ENCODE data around the gene IL17REL. TPM values are rescaled to one million over a fixed set of nuclear protein-coding genes. Genes with fewer than 3 reads are reported as not detected.

The IL17REL gene
- total and polyA plus RNA-seq, 5 donors from 2014 or later: 0.07 to 0.57 TPM; not detected in 3

GRCh38 chr22:49968831-49969661, 43.5 kb downstream of the IL17REL start:
- H3K27ac Mint-ChIP-seq: peak overlapping the region in 1 of 3 donors; percentile 38
- no peaks in the 10 kb centered on the region for H3K9me3 Mint-ChIP-seq
- no peaks in the 10 kb centered on the region for H3K36me3 Mint-ChIP-seq
- Histone ChIP-seq H3K9me3 (ENCODE audit: control insufficient read depth in 2 of 2, low read length in 2 of 2) (no peaks in the 10 kb centered on the region), H3K27me3 (ENCODE audit: control insufficient read depth, insufficient read depth, low read length) (no peaks in the 10 kb centered on the region), H3K36me3 (ENCODE audit: control insufficient read depth, insufficient read depth, low read length) (no peaks in the 10 kb centered on the region), H3K27ac (ENCODE audit: insufficient read depth, low read length, poor library complexity, severe bottlenecking) (peak overlapping the region; percentile 80), H3K4me1 (ENCODE audit: control insufficient read depth, insufficient read depth, low read length, poor library complexity, severe bottlenecking) (peaks cover 52% of the 10 kb centered on the region), H3K4me3 (ENCODE audit: low read depth, low read length) (no peak overlapping the region)
- peaks cover 6% of the 10 kb centered on the region for H3K27me3 Mint-ChIP-seq
- peak overlapping the region in 1 of 4 donors; percentile 44 for H3K4me3 Mint-ChIP-seq
- DNase-seq: no peak
- H3K4me1 Mint-ChIP-seq: peaks cover under 1 to 38% (median 9%) of the 10 kb centered on the region in 4 donors
- no peak for ATAC-seq (ENCODE audit: low read depth in 2 of 2)

DNA sequence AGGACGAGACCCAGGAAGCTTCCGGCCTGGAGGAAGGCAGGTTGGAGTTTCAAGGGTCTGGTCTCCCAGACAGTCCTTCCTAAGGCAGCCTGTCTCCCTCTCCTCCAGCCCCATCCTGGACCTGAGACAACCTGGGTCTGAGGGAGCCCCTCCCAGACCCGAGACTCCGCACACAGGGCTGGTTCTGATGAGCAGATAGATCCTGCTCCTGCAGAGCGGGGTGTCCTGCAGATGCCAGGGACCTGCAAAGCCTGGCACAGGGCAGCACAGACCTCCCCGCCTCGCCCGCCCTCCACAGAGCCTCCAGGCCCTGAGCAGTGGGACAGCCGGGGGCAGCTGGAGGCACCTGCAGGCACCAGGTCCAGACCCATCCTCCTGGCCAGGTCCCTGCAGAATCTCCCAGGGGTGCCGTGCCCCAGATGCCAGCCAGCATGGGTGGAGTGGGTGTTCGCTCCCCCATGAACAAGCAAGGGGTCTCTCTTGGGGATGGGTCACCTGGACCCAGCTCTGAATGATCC, 44.2 kb downstream of the IL17REL start:
- Mint-ChIP-seq H3K27me3 (peaks cover 13% of the 10 kb centered on the region), H3K4me1 (peaks cover 5 to 44% (median 14%) of the 10 kb centered on the region in 4 donors), H3K27ac (peak overlapping the region in 1 of 3 donors; percentile 38), H3K36me3 (peaks cover 6% of the 10 kb centered on the region), H3K4me3 (peak overlapping the region in 1 of 4 donors; percentile 22), H3K9me3 (peaks cover 0 to 2% (median 0%) of the 10 kb centered on the region in 7 donors)
- ATAC-seq (ENCODE audit: low read depth in 2 of 2) (no peak), DNase-seq (no peak)
- Histone ChIP-seq H3K36me3 (ENCODE audit: control insufficient read depth, insufficient read depth, low read length) (peaks cover 5% of the 10 kb centered on the region), H3K4me1 (ENCODE audit: control insufficient read depth, insufficient read depth, low read length, poor library complexity, severe bottlenecking) (peaks cover 59% of the 10 kb centered on the region), H3K4me3 (ENCODE audit: low read depth, low read length) (no peak overlapping the region), H3K27me3 (ENCODE audit: control insufficient read depth, insufficient read depth, low read length) (no peaks in the 10 kb centered on the region), H3K27ac (ENCODE audit: insufficient read depth, low read length, poor library complexity, severe bottlenecking) (no peak overlapping the region), H3K9me3 (ENCODE audit: control insufficient read depth in 2 of 2, low read length in 2 of 2) (no peaks in the 10 kb centered on the region)

DNA sequence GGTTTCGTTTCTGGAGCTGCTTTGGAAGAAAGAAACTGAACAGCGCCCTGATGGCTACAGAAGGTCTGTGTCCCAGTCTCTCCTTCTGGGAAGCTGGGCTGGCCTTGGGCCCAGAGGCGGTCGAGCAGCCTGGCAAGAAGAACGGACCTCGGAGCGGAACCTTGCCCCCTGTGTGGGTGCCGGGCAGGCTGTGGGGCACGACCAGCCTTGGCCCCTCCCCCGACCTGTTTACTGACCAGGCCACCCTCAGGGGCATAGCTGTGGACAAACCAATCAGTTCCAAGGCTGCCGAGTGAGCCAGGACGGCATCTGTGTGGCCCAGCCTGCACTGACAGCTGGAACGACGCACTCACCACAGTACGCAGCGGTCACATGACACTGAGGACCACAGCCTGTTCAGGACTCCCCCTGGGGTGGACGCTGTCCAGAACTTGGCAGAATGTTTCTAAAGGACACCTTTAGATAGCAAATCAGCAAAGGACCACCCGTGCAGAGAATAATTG, 44.8 kb downstream of the IL17REL start:
- peak overlapping the region in 1 of 3 donors; percentile 76 for H3K27ac Mint-ChIP-seq
- H3K27ac ChIP-seq (ENCODE audit: insufficient read depth, low read length, poor library complexity, severe bottlenecking): peak overlapping the region; percentile 5
- peaks cover 5 to 48% (median 14%) of the 10 kb centered on the region in 4 donors for H3K4me1 Mint-ChIP-seq
- no peak for DNase-seq
- peaks cover 11% of the 10 kb centered on the region for H3K36me3 ChIP-seq (ENCODE audit: control insufficient read depth, insufficient read depth, low read length)
- H3K4me1 ChIP-seq (ENCODE audit: control insufficient read depth, insufficient read depth, low read length, poor library complexity, severe bottlenecking): peaks cover 65% of the 10 kb centered on the region
- H3K27me3 ChIP-seq (ENCODE audit: control insufficient read depth, insufficient read depth, low read length): no peaks in the 10 kb centered on the region
- no peak for ATAC-seq (ENCODE audit: low read depth in 2 of 2)
- H3K27me3 Mint-ChIP-seq: peaks cover 14% of the 10 kb centered on the region
- peak overlapping the region in 1 of 4 donors; percentile 22 for H3K4me3 Mint-ChIP-seq
- H3K4me3 ChIP-seq (ENCODE audit: low read depth, low read length): no peak overlapping the region
- H3K36me3 Mint-ChIP-seq: peaks cover 6% of the 10 kb centered on the region
- no peaks in the 10 kb centered on the region for H3K9me3 ChIP-seq (ENCODE audit: control insufficient read depth in 2 of 2, low read length in 2 of 2)
- H3K9me3 Mint-ChIP-seq: peaks cover 0 to 2% (median 0%) of the 10 kb centered on the region in 7 donors

GRCh38 chr22:49966774-49967705, 45.5 kb downstream of the IL17REL start:
- peaks cover 14% of the 10 kb centered on the region for H3K27me3 Mint-ChIP-seq
- peaks cover 0 to 2% (median 0%) of the 10 kb centered on the region in 7 donors for H3K9me3 Mint-ChIP-seq
- Histone ChIP-seq H3K9me3 (ENCODE audit: control insufficient read depth in 2 of 2, low read length in 2 of 2) (no peaks in the 10 kb centered on the region), H3K4me3 (ENCODE audit: low read depth, low read length) (no peak overlapping the region), H3K4me1 (ENCODE audit: control insufficient read depth, insufficient read depth, low read length, poor library complexity, severe bottlenecking) (peaks cover 67% of the 10 kb centered on the region), H3K27me3 (ENCODE audit: control insufficient read depth, insufficient read depth, low read length) (no peaks in the 10 kb centered on the region), H3K27ac (ENCODE audit: insufficient read depth, low read length, poor library complexity, severe bottlenecking) (peak overlapping the region; percentile 14), H3K36me3 (ENCODE audit: control insufficient read depth, insufficient read depth, low read length) (peaks cover 13% of the 10 kb centered on the region)
- peak overlapping the region in 2 of 4 donors; percentile 22 to 75 for H3K4me3 Mint-ChIP-seq
- peak overlapping the region in 1 of 3 donors; percentile 76 for H3K27ac Mint-ChIP-seq
- H3K36me3 Mint-ChIP-seq: peaks cover 6% of the 10 kb centered on the region
- H3K4me1 Mint-ChIP-seq: peaks cover 5 to 48% (median 14%) of the 10 kb centered on the region in 4 donors
- DNase-seq: no peak
- no peak for ATAC-seq (ENCODE audit: low read depth in 2 of 2)

- peaks cover 58% of the 10 kb centered on the region for H3K4me1 ChIP-seq (ENCODE audit: control insufficient read depth, insufficient read depth, low read length, poor library complexity, severe bottlenecking)
These were observed 46.4 kb downstream of the IL17REL start for GRCh38 chr22:49966041-49966773.

GRCh38 chr22:49965091-49966040, 47.2 kb downstream of the IL17REL start:
- Mint-ChIP-seq H3K36me3 (peaks cover 6% of the 10 kb centered on the region), H3K9me3 (peaks cover 0 to 2% (median 0%) of the 10 kb centered on the region in 7 donors), H3K27ac (peak overlapping the region in 1 of 3 donors; percentile 76), H3K27me3 (peaks cover 8% of the 10 kb centered on the region), H3K4me1 (peaks cover 2 to 40% (median 9%) of the 10 kb centered on the region in 4 donors), H3K4me3 (peak overlapping the region in 3 of 4 donors; percentile 21 to 56 (median 51))
- no peak overlapping the region for H3K4me3 ChIP-seq (ENCODE audit: low read depth, low read length)
- ATAC-seq (ENCODE audit: low read depth in 2 of 2) (no peak), DNase-seq (no peak)
- peaks cover 13% of the 10 kb centered on the region for H3K36me3 ChIP-seq (ENCODE audit: control insufficient read depth, insufficient read depth, low read length)
- no peaks in the 10 kb centered on the region for H3K9me3 ChIP-seq (ENCODE audit: control insufficient read depth in 2 of 2, low read length in 2 of 2)
- peak overlapping the region; percentile 98 for H3K27ac ChIP-seq (ENCODE audit: insufficient read depth, low read length, poor library complexity, severe bottlenecking)
- H3K4me1 ChIP-seq (ENCODE audit: control insufficient read depth, insufficient read depth, low read length, poor library complexity, severe bottlenecking): peaks cover 50% of the 10 kb centered on the region
- no peaks in the 10 kb centered on the region for H3K27me3 ChIP-seq (ENCODE audit: control insufficient read depth, insufficient read depth, low read length)

More at GRCh38 chr22:49966041-49966773, 46.4 kb downstream of the IL17REL start:
- Mint-ChIP-seq H3K4me1 (peaks cover 5 to 48% (median 14%) of the 10 kb centered on the region in 4 donors), H3K27me3 (peaks cover 14% of the 10 kb centered on the region), H3K27ac (no peak overlapping the region), H3K36me3 (peaks cover 6% of the 10 kb centered on the region), H3K9me3 (peaks cover 0 to 2% (median 0%) of the 10 kb centered on the region in 7 donors), H3K4me3 (peak overlapping the region in 2 of 4 donors; percentile 56 to 65)
- H3K9me3 ChIP-seq (ENCODE audit: control insufficient read depth in 2 of 2, low read length in 2 of 2): no peaks in the 10 kb centered on the region
- ATAC-seq (ENCODE audit: low read depth in 2 of 2) (no peak), DNase-seq (no peak)
- H3K36me3 ChIP-seq (ENCODE audit: control insufficient read depth, insufficient read depth, low read length): peaks cover 13% of the 10 kb centered on the region
- H3K27ac ChIP-seq (ENCODE audit: insufficient read depth, low read length, poor library complexity, severe bottlenecking): peak overlapping the region; percentile 14
- H3K27me3 ChIP-seq (ENCODE audit: control insufficient read depth, insufficient read depth, low read length): no peaks in the 10 kb centered on the region
- no peak overlapping the region for H3K4me3 ChIP-seq (ENCODE audit: low read depth, low read length)
